Measurements from ENCODE around the gene SUMO4.

- TF ChIP-seq BHLHE40 (IDR thresholded peaks at IDR 0.05; ENCODE audit: borderline replicate concordance) = no peak
- TF ChIP-seq TARDBP (IDR thresholded peaks at IDR 0.05) = no peak
- TF ChIP-seq, protein P1, sequence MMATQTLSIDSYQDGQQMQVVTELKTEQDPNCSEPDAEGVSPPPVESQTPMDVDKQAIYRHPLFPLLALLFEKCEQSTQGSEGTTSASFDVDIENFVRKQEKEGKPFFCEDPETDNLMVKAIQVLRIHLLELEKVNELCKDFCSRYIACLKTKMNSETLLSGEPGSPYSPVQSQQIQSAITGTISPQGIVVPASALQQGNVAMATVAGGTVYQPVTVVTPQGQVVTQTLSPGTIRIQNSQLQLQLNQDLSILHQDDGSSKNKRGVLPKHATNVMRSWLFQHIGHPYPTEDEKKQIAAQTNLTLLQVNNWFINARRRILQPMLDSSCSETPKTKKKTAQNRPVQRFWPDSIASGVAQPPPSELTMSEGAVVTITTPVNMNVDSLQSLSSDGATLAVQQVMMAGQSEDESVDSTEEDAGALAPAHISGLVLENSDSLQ (IDR thresholded peaks at IDR 0.05) = no peak
- TF ChIP-seq LEF1 (IDR thresholded peaks at IDR 0.05; ENCODE audit: borderline replicate concordance) = no peak
- TF ChIP-seq SP1 (IDR thresholded peaks at IDR 0.05) = no peak
- no peak for TF ChIP-seq ARNT (IDR thresholded peaks at IDR 0.05)
- no peak for TF ChIP-seq ELF4 (IDR thresholded peaks at IDR 0.05)
- TF ChIP-seq SUZ12 (IDR thresholded peaks at IDR 0.05) = no peak
- no peak for TF ChIP-seq FOXM1 (IDR thresholded peaks at IDR 0.05; ENCODE audit: borderline replicate concordance)
- TF ChIP-seq HDGF (IDR thresholded peaks at IDR 0.05; ENCODE audit: borderline replicate concordance) = no peak
- no peak for TF ChIP-seq L3MBTL2 (conservative IDR thresholded peaks at IDR 0.05)
Observed at GRCh38 chr6:149409617-149410016, 9.6 kb downstream of the SUMO4 start.

Measured in HEK293T (cell line).